GM10847 (cell line): ENCODE results near the gene CHD2.

Experiments
- POLR2A ChIP-seq: IDR thresholded peaks from 2 replicates; pipeline ENCODE4 v1.6.1; 2011; ENCODE audit not compliant: insufficient read length; ENCODE audit errors: extremely low read depth

CHD2 gene

GRCh38 chr15:92915766-92916435 lies 15.8 kb downstream of the CHD2 start:
- TF ChIP-seq POLR2A: no peak

- TF ChIP-seq POLR2A: no peak
These were observed 17.7 kb downstream of the CHD2 start for GRCh38 chr15:92917598-92918407.

GRCh38 chr15:92920595-92921161 lies 20.6 kb downstream of the CHD2 start:
- TF ChIP-seq POLR2A: no peak

GRCh38 chr15:92921215-92922131 lies 21.3 kb downstream of the CHD2 start:
- no peak for TF ChIP-seq POLR2A

DNA sequence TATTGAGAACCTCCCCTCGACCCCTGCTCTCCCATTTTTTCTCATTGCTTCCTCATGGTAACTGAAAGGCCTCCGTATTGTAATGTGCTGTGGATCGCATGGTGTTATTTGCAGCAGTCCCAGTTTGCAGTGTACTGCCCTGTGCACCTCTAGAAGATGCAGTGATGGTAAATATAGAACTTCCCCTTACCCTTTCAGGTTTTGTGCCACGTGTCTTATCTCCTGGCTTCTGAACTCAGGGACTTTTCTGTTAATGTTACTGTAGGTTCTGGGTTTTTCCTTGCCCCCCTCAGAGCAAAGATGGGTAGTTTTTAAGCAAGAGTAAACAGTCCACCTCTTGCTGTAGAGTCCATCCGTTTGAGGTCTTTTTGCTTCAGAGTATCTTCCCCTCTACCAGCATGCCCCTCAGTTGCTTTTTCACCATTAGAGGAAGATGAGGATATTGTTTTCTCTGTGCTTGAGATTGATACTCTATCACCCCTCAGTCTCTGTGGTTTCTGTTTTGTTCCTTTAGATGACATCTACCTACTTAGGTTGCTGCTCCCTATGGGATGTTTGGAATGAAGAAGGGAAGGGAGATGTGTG lies 22.4 kb downstream of the CHD2 start:
- no peak for TF ChIP-seq POLR2A

- no peak for TF ChIP-seq POLR2A
These were observed 24.1 kb downstream of the CHD2 start for GRCh38 chr15:92924216-92924615.

- TF ChIP-seq POLR2A: no peak
These were observed 25.3 kb downstream of the CHD2 start for GRCh38 chr15:92925454-92925853.

- no peak for TF ChIP-seq POLR2A
These were observed 28.2 kb downstream of the CHD2 start for GRCh38 chr15:92928225-92928750.

DNA sequence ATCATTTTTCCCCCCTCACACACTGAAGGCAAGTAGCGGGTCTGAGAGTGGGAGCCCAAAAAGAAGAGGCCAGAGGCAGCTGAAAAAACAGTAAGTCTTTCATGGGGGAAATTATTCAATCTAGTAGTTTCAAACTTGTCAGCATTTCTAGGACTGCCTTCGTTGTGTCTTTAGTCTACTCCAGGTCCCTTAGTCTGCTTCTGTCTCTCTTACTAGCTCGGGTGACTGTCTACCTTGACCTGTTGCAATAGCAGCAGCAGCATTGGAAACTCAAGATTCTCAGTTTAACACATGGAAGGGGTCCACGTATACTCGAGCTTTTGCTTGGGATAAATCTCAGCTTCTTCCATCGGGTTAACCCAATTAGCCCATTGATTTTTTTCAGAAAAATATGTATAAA lies 28.9 kb downstream of the CHD2 start:
- no peak for TF ChIP-seq POLR2A

DNA sequence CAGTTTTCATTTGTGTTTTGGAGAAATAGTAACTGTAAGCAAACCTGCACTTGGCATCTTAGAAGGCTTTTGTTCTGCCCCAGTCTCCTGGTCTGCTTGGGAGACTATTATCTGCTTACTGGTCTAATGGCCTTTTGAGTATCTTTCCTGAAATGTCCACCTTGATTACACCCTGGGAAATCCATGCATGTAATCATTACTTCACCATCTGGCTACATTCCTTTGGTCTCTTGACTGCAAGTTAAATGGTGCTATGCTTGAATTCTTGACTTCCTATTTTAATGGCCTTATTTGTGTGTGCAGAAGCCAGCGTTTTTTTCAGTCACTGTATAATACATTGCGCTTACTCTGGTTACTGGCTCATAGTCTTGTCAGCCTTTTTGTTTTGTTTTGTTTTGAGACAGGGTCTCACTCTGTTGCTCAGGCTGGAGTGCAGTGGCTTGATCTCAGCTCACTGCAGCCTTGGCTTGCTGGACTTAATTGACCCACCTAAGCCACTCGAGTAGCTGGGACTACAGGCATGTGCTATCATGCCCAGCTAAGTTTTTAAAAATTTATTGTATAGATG lies 30.0 kb downstream of the CHD2 start:
- no peak for TF ChIP-seq POLR2A

- no peak for TF ChIP-seq POLR2A
These were observed 30.7 kb downstream of the CHD2 start for GRCh38 chr15:92930776-92931175.

DNA sequence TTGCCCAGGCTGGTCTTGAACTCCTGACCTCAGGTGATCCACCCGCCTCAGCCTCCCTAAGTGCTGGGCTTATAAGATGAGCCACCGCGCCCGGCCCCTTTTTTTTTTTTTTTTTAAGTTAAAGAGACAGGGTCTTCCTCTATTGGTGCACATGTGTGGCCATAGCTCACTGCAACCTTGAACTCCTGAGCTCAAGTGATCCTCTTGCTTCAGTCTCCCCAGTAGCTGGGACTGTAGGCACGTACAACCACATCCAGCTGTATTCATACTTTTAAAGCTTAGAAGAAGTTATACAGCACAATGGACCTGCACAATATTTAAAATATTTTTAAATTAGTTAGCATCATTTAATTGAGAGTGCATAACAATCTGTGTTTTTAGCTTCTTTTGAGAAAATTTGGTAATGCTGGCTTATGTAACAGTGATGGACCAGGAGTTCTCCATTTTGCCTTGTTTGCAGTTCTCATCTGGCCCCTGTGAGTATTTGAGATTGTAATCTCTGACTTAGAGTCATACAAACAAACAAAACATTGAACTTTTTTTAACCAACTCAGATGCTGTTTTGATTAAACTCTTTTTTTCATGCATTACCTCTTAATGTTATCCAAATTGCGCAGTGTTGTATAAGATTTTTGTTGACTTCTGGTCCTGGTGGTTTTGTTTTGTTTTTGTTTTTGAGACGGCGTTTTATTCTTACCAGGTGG lies 33.0 kb downstream of the CHD2 start:
- TF ChIP-seq POLR2A: no peak

- no peak for TF ChIP-seq POLR2A
These were observed 33.7 kb downstream of the CHD2 start for GRCh38 chr15:92933831-92934230.

DNA sequence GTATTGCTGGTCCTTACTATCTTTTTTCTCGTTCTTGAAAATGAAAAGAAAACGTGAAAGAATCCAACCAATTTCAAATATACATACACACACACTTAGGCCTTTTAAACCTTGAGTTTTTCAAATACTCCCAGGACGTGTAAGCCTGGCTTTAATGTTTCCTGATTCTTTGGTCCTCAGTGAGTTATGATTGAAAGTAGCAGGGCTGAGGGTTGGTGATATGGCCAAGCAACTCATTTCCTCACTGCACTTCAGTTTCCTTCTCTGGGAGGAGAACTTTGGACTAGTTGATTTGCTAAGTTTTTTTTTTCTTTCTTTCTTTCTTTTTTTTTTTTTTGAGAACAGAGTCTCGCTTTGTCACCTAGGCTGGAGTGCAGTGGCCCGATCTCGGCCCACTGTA lies 34.6 kb downstream of the CHD2 start:
- no peak for TF ChIP-seq POLR2A
